Upper lobe of right lung (tissue), 1 donor: ENCODE measurements around the gene ZNF536. TPM values are rescaled to one million over a fixed set of nuclear protein-coding genes. Genes with fewer than 3 reads are reported as not detected.

Experiments
- ATAC-seq: fragments of 200-7000 bp; cut with Tn5 transposase; one replicate; pipeline ENCODE4 v1.9.1; 2020; ENCODE audit warnings: mild to moderate bottlenecking, moderate library complexity
- DNase-seq: peaks from one replicate; pipeline ENCODE4 v3.0.0-alpha.2; 2020
- H3K27ac ChIP-seq: fragments of 200-600 bp; one replicate; pipeline ENCODE4 v1.8.0; 2022
- H3K27me3 ChIP-seq: fragments of 200-600 bp; one replicate; pipeline ENCODE4 v1.8.0; 2022; ENCODE audit warnings: mild to moderate bottlenecking
- H3K36me3 ChIP-seq: fragments of 200-600 bp; one replicate; pipeline ENCODE4 v1.8.0; 2022
- H3K4me1 ChIP-seq: fragments of 200-600 bp; one replicate; pipeline ENCODE4 v1.8.0; 2022
- H3K4me3 ChIP-seq: fragments of 200-600 bp; one replicate; pipeline ENCODE4 v1.8.0; 2022; ENCODE audit warnings: mild to moderate bottlenecking
- H3K9me3 ChIP-seq: fragments of 200-600 bp; one replicate; pipeline ENCODE4 v1.8.0; 2022
- intact Hi-C: fragments of 100-400 bp; cut with DNase I; formaldehyde crosslinking; loops from one replicate; pipeline ENCODE4 v1.11.0; 2022
- total RNA-seq: library from RNA; stranded (reverse); fragmentation: NEBNext Ultra II Directional; extraction: Animal tissue kit (Norgen Biotek cat#: 25700); gene quantifications from one replicate; pipeline ENCODE4 v1.2.1, GENCODE V29; 2021
- TF ChIP-seq, protein P1 (sequence below): fragments of 200-600 bp; IDR thresholded peaks from one replicate; pipeline ENCODE4 v1.8.0; 2022; ENCODE audit warnings: antibody characterized with exemption
- donor health status: DM: no; HTN: yes; CAD: no; lungs with severe emphysema.

The ZNF536 gene
- total RNA-seq, 1 donor from 2014 or later = 0.09 TPM

GRCh38 chr19:30437869-30438268 lies 65.7 kb downstream of the ZNF536 start:
- TF ChIP-seq, protein P1, sequence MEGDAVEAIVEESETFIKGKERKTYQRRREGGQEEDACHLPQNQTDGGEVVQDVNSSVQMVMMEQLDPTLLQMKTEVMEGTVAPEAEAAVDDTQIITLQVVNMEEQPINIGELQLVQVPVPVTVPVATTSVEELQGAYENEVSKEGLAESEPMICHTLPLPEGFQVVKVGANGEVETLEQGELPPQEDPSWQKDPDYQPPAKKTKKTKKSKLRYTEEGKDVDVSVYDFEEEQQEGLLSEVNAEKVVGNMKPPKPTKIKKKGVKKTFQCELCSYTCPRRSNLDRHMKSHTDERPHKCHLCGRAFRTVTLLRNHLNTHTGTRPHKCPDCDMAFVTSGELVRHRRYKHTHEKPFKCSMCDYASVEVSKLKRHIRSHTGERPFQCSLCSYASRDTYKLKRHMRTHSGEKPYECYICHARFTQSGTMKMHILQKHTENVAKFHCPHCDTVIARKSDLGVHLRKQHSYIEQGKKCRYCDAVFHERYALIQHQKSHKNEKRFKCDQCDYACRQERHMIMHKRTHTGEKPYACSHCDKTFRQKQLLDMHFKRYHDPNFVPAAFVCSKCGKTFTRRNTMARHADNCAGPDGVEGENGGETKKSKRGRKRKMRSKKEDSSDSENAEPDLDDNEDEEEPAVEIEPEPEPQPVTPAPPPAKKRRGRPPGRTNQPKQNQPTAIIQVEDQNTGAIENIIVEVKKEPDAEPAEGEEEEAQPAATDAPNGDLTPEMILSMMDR = no peak
- no peaks in the 10 kb centered on the region for H3K36me3 ChIP-seq
- no peak overlapping the region for H3K27ac ChIP-seq
- DNase-seq = no peak
- H3K9me3 ChIP-seq = no peaks in the 10 kb centered on the region
- no peak overlapping the region for H3K4me3 ChIP-seq
- ATAC-seq = no peak
- intact Hi-C loops = no loop called here
- no peaks in the 10 kb centered on the region for H3K27me3 ChIP-seq
- H3K4me1 ChIP-seq = no peaks in the 10 kb centered on the region

DNA sequence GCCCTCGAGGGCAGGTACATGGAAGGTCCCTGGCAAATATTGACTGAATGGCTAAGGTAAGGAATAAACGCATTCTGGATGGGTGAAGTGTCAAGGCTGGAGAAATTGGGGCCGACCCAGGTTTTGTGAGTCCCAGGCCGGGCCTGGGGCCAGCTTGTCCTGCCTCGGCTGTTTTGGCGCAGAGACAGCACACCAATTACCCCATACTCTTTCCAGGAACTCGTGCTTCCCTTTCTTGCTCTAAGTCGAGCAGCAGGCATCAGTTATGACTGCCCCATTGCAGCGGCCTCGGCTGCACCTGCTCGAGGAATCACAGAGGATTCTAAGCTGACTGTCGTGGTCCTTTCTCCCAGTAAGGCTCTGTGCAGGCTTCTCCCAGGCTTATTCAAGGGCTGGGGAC lies 67.1 kb downstream of the ZNF536 start:
- H3K27me3 ChIP-seq = no peaks in the 10 kb centered on the region
- intact Hi-C loops = no loop called here
- TF ChIP-seq, protein P1 = no peak
- ATAC-seq (no peak), DNase-seq (no peak)
- no peaks in the 10 kb centered on the region for H3K9me3 ChIP-seq
- no peaks in the 10 kb centered on the region for H3K36me3 ChIP-seq
- H3K4me1 ChIP-seq = no peaks in the 10 kb centered on the region
- no peak overlapping the region for H3K4me3 ChIP-seq
- H3K27ac ChIP-seq = no peak overlapping the region

DNA sequence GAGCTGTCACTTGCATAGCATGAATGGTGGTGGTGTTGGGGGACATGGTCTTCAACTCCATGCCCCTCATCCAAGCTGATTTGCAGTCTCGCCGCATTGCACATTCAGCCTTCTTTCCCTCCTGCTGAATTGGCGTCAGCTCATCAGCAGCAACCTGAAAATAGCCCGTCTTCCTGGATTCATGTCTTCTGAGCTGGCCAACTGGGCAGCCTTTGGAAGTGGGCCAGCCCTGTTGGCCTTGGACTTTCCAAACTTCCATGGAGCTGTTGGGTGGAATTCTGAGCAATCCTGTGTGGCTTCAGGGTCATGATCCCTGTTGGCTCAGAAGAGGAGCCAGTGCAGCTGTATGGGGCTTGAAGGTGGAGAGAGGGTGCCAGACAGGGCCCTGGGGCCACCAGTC lies 68.8 kb downstream of the ZNF536 start:
- Histone ChIP-seq H3K36me3 (no peaks in the 10 kb centered on the region), H3K9me3 (no peaks in the 10 kb centered on the region), H3K4me3 (no peak overlapping the region), H3K4me1 (no peaks in the 10 kb centered on the region), H3K27me3 (no peaks in the 10 kb centered on the region), H3K27ac (no peak overlapping the region)
- DNase-seq = no peak
- TF ChIP-seq, protein P1 = no peak
- intact Hi-C loops = no loop called here
- no peak for ATAC-seq

DNA sequence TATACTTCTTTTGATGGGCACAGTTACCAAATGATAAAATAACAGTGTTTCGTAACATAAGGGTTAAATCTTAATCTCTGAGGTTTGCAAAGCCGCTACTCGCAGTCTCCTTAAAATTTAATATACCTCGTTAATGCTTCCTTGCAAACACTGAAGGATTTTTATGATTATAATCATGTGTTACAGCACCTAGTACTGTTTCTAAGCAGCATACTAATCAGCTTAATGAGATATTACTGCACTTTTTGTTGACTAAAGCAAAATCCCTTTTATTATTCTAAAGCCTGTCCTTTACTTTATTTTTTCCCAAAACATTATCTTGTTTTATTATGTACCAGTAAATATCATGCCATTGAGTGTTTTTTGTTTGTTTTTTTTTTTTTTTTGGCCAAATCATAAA lies 70.5 kb downstream of the ZNF536 start:
- TF ChIP-seq, protein P1 = no peak
- no peaks in the 10 kb centered on the region for H3K9me3 ChIP-seq
- H3K4me3 ChIP-seq = no peak overlapping the region
- intact Hi-C loops = no loop called here
- no peaks in the 10 kb centered on the region for H3K4me1 ChIP-seq
- H3K36me3 ChIP-seq = no peaks in the 10 kb centered on the region
- no peak overlapping the region for H3K27ac ChIP-seq
- ATAC-seq (no peak), DNase-seq (no peak)
- no peaks in the 10 kb centered on the region for H3K27me3 ChIP-seq

DNA sequence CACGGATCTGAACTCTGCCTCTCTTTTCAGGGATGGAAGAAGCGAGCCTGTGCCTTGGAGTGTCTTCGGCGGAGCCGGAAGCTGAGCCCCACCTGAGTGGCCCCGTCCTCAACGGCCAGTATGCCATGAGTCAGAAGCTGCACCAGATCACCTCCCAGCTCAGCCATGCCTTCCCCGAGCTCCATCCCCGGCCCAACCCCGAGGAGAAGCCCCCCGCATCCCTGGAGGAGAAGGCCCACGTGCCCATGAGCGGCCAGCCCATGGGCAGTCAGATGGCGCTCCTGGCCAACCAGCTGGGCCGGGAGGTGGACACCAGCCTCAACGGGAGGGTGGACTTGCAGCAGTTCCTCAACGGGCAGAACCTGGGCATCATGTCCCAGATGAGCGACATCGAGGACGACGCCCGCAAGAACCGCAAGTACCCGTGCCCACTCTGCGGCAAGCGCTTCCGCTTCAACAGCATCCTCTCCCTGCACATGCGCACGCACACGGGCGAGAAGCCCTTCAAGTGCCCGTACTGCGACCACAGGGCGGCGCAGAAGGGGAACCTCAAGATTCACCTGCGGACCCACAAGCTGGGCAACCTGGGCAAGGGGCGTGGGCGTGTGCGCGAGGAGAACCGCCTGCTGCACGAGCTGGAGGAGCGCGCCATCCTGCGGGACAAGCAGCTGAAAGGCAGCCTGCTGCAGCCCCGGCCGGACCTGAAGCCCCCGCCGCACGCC lies 71.5 kb downstream of the ZNF536 start:
- DNase-seq = no peak
- no peaks in the 10 kb centered on the region for H3K27me3 ChIP-seq

More for the DNA sequence above, 71.5 kb downstream of the ZNF536 start:
- intact Hi-C loops = no loop called here
- no peak for ATAC-seq
- H3K4me1 ChIP-seq = no peaks in the 10 kb centered on the region
- no peak overlapping the region for H3K27ac ChIP-seq
- H3K4me3 ChIP-seq = no peak overlapping the region
- TF ChIP-seq, protein P1 = no peak
- no peaks in the 10 kb centered on the region for H3K9me3 ChIP-seq
- H3K36me3 ChIP-seq = no peaks in the 10 kb centered on the region
